LoVo (cell line): Measurements from ENCODE around the gene ZFHX3.

ENCODE experiments used
- DNase-seq: peaks from one replicate; pipeline ENCODE4 v3.0.0-alpha.2; 2016; ENCODE audit warnings: low spot score

Gene ZFHX3

DNA sequence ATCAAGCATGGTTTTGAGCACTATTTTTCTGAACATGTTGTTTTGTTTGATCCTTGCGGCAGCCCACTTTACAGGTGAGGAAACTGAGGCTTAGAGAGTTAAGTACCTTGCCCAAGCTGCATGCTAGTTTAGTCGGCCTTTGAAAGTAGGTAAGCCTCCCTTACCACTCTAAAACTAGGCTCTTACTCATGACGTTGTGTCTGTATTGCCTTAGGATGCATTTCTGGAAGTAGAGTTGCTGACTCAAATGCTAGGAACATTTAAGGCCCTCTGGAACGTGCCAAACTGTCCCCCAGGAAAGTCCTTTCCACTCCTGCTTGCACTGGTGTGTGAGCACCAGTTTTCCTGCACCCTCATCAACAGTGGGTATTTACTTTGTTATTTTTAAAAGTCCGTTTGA lies 76.6 kb downstream of the ZFHX3 start:
- no peak for DNase-seq

DNA sequence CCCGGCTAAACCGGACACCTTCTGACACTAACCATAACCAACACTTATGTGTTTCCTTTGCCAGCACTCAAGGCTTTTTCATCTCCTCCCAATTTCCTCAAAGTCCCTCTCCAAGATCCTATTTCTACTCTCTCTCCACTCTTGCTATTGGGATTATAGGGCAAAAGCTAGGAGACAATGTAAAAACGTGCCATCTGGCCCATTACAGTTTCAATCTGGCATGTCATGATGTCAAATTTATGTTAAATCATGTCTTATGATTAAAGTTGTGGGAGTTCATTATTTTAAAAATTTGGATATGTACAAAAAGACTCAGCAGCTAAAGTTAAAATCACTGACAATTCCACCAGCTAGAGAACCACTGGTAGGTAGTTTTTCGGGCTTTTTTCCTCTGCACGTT lies 77.3 kb downstream of the ZFHX3 start:
- DNase-seq, result no peak

GRCh38 chr16:72969812-72970211 lies 78.1 kb downstream of the ZFHX3 start:
- DNase-seq, result no peak

DNA sequence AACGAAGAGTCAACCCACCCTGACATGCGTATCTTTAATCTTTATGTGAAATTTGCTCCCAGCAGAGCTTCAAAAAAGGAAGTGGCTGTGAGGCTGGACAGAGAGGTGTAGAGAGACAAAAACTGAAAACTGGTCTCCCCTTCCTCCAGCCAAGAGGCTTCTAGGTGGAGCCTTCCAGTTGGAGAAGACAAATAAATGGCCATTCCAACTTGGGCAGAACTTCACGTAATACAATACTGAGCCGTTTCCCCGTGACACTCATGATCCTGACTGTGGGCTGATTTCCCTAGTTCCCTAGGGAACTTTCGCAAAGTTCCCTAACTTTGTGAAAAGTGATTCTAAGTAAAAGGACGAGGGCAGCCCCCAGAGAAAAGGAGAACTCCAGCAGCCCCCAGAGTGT lies 78.8 kb downstream of the ZFHX3 start:
- no peak for DNase-seq

- DNase-seq, result no peak
These were observed 80.0 kb downstream of the ZFHX3 start for GRCh38 chr16:72967941-72968340.

DNA sequence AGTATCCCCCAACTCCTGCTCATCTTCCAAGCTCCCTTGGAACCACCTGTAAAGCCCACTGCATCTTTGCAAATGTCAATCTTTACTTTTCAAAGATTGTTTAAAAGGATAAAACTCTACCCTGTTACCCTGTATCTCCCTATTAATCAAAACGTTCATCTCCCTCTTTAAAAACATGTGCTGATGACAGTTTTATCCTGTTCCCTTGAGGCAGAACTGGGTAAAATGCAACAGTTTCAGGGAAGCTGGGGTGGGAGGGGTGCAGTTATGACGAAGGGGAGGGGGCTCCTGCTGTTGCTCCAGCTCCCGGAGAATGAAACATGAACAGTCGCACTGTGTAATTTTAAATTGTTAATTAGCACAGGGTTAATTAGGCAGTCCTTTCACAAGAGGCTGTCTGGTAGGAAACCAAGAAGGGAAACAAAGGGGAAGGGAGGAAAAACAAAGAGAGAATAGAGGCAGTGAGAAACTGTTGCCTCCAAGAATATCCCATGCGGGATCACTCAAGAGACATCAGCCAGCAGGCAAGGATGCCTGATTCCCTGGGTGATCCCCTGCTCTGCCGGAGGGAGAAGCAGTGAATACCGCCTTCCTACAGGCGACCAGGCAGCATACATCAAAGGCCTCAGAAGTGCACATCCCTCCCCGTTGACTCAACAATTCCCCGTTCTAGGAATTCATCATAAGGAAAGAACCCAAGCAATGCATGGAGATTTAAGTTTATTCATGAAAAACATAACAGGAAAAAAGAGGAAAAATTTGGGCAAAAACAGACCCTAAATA lies 84.2 kb downstream of the ZFHX3 start:
- DNase-seq, result no peak

DNA sequence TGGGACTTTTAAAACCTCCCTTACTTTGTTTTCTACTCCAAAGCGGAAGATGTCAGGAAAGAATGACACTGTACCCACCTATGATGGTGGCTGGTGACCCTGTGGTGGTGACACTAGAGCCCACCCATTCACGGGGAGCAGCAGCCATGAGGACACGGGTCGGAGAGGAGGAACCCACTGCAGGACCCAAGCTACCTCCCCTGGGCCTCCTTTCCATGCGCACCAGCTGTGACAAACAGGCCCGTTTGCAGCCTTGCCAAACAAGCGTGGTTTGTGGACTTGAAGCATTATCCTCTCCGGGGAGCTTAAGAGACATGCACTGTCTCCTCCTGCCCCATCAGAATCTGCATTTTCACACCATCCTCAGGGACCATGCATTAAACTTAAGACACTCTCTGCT lies 85.6 kb downstream of the ZFHX3 start:
- DNase-seq, result no peak

DNA sequence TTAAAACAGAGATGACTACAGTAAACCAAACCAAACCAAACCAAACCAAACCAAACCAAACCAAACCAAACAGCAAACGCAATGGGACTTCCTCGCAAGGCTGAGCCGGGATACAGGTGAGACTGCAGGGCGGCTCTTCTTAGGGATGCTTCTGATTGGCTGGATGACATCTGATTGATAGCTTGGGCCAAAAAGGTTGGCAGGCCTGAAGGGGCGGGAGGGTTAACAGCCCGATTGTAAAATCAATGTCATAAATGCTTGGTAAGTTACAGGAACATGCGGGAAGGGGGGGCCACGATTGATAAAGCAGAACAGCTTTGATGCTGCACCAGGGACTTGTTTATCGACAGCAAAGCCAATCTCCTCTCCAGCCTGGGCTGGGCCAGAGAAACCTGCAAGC lies 86.1 kb downstream of the ZFHX3 start:
- DNase-seq, result no peak

GRCh38 chr16:72961115-72961832 lies 86.7 kb downstream of the ZFHX3 start:
- DNase-seq, result no peak

GRCh38 chr16:72960101-72960500 lies 87.8 kb downstream of the ZFHX3 start:
- DNase-seq, result no peak

DNA sequence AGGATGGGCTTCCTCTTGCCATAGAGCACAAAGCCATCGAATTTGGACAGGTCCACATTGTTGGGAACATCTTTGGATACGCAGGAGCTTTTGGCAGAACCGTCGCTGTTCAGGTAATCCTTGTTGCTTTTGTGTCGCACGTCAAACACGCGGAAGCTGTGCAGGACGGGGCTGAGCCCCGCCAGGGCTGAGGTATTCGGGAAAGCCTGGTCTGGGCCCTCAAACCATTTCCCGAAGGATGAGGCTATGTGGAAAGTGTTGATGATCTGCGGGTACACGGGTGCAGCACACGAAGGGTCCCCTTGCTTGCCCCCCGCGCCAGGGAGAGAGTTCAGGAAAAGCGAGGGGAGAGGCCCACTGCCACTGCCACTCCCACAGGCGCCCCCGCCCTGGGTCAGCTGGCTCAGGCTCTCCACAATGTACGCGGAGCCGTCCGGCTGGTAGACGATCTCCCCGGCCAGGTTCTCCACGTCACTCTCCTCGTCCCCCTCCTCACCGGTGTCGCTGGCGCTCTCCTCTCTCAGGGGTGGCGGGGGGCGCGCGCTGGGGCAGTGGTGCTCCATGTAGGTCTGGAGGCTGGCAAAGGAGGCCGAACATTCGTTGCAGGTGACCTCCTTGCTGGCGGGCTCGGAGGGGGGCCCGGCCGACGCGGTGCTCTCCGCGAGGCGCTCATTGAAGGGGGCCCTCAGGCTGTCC lies 88.5 kb downstream of the ZFHX3 start:
- DNase-seq, result no peak

DNA sequence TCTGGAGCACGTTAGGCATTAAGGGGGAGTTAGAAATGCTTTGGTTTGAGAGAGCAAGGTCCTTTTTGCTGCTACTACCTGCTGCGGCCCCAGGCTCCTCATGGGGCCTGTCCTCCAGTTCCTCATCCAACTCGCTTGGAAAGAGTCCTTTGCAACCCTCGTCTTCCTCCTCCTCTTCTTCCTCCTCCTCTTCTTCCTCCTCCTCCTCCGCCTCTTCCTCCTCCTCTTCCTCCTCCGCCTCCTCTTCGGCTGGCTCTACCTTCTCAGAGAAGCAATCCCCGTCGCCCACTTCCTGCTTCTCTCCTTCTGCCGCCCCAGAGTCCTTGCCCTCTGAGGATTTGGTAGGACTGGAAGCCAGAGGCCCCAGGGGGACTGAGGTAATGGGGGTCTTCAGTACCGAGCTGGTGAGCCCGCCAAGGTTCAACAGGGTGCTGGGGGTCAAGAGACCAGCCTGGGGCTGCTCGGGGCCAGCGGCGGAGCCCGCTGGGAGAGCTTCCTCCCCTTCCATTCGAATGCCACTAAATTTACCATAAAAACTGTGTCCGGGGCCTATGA lies 89.3 kb downstream of the ZFHX3 start:
- no peak for DNase-seq

DNA sequence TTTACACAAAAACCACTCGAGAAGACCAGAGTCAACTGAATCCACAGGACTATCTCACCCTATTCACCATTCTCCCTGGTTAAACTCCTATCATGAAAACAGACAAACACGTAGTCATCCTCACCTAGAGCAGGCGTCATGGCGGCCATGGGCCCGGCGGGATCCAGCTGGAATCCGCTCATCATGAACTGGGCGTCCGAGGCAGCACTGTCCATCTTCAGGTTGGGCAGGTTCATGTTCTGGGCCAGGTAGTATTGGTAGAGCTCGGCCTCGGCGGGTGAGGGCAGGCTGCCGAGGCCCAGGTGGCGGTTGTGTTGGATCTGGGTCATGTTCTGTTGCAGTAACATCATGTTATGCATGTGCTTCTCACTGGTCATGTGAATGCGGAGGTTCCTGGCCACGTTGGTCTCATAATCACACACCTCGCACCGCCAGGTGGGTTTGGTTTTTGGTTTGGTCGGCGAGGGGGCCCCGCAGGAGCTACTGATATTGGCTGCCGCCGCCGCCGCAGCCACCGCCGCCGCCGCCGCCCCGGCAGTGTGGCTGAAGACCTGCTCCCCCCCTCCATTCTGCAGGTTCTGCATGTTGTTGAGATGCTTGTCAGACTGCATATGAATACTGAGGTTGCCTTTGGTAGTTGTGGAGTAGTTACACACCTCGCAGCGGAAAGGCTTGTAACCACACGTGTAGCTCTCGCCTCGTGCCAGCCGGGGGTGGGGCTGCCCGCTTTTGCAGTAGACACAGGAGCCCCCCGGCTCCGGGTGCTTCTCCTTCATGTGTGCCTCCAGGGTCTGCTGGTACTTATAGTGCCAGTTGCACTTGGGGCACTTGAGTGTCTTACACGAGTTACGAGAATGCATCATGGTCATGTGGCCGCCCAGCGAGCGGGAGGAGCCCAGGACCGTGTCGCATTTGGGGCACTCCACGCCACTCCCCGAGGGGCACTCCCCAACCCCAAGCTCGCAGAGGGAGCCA lies 90.3 kb downstream of the ZFHX3 start:
- no peak for DNase-seq

DNA sequence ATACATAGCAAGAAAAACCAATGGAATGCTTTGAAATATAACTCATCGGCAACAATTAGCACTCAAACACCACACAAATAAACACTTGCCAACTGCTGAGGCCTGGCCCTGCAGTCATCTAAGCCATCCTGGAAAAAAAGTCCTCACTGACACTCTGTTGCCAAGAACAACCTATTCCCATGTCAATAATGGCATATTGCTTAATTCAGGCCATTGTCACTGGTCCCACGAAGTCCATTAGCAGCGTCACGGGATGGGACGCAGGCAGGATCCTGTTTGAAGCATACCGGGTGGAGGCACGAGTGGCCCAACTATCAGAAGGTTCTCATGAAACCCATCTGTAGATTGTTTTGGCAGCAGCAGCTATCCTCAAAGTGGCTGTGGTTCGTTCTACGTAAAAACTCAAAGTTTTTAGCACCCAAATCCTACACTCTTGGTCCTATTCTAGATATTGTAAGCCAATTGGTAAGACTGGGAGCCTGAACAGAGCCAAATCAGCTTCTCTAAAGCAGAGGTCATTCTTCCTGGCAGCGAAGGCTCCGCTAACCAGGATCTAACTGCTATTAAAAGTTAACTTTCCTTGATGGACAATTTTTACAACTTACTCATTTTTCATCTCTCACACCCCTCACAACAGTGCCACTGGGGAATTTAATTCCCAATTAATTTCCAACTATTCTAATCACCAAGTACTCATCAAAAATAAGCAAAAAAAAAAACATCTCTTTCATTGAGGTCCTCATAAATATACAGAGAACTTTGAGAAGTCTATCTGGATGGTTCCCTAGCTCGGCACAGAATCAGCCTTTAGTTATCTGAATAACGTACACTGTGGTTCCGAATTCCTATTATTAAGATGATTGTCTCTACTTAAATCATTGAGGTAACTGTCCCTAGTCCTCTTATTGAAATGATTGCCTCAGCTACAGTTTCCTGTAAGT lies 91.5 kb downstream of the ZFHX3 start:
- no peak for DNase-seq

DNA sequence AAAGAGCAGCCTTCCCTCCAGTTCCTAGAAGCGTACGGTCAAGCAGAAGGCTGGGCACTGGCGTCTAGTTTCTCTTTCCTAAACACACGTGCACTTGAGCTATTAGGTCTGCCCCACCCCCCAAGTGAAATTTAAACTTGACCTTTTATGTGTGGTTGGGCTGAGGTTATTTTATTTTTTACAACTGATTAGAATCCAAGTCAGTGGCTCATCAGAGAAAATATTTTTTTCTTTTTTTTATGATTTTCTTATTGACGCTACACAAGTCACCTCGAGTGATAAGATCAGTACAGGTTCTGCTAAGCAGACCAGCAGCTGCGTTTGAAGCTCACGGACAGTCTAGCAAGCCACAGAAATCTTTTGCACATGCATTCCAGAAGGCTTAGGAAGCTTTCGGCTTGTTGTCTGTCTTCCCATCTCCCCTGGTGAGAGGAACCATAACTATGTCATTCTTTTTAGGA lies 95.1 kb downstream of the ZFHX3 start:
- no peak for DNase-seq

- DNase-seq, result no peak
These were observed 95.5 kb downstream of the ZFHX3 start for GRCh38 chr16:72952404-72952803.

GRCh38 chr16:72951916-72952315 lies 96.0 kb downstream of the ZFHX3 start:
- no peak for DNase-seq

- DNase-seq, result no peak
These were observed 97.3 kb downstream of the ZFHX3 start for GRCh38 chr16:72950669-72951068.

DNA sequence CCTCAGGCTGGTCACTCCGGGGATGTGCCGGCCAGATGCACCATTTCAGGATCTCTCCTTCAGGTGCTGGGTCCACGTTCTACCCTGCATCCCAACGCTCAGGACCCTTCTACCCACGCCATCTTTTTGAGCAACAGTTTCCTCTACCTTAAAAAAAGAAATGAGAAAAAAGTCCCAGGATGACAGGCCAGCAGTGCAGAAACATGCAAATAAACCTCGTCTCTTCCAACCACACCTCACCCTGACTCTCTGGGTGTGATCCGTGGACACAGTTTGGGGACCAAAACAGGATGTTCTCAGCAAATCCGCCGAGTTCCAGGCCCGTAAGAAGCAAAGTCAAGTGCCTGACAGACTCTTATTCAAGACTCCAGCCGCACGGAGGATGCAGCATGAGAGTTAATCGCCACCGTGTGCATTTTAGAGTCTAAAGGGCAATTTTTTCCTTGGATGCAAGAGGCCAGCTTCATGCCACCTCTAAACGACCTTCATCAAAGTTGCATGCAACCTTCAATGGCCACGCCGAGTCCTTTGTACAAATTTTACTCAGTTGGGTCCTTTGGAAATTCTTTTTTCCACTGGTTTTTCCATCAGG lies 99.6 kb downstream of the ZFHX3 start:
- no peak for DNase-seq
